Endodermal cell (in vitro differentiated cells): ENCODE results near the gene ZNF827. TPM values are rescaled to one million over a fixed set of nuclear protein-coding genes. Genes with fewer than 3 reads are reported as not detected.

ENCODE experiments used
- DNase-seq: peaks from one replicate; pipeline ENCODE4 v3.0.0-alpha.2; 2017
- H3K27ac ChIP-seq: 2 replicates; pipeline ENCODE4 v1.5.1; 2013; ENCODE audit warnings: mild to moderate bottlenecking, low read depth, low read length, moderate library complexity
- H3K27me3 ChIP-seq: 2 replicates; pipeline ENCODE4 v1.6.1; 2013; ENCODE audit warnings: mild to moderate bottlenecking, low read length, moderate library complexity; ENCODE audit not compliant: insufficient read depth, control insufficient read depth, poor library complexity, severe bottlenecking
- H3K36me3 ChIP-seq: 2 replicates; pipeline ENCODE4 v1.7.0; 2013; ENCODE audit warnings: mild to moderate bottlenecking, low read length, moderate library complexity; ENCODE audit not compliant: control insufficient read depth, insufficient read depth
- H3K4me1 ChIP-seq: one replicate; pipeline ENCODE4 v1.7.0; 2013; ENCODE audit warnings: low read length; ENCODE audit not compliant: control insufficient read depth, insufficient read depth
- H3K4me3 ChIP-seq: 2 replicates; pipeline ENCODE4 v1.5.1; 2013; ENCODE audit warnings: mild to moderate bottlenecking, low read length, moderate library complexity
- H3K9ac ChIP-seq: 2 replicates; pipeline ENCODE4 v1.6.1; 2013; ENCODE audit warnings: mild to moderate bottlenecking, low read length, moderate library complexity; ENCODE audit not compliant: poor library complexity, severe bottlenecking; ENCODE audit errors: extremely low read depth
- H3K9me3 ChIP-seq: 2 replicates; pipeline ENCODE4 v1.6.1; 2013; ENCODE audit warnings: mild to moderate bottlenecking, low read length, moderate library complexity; ENCODE audit not compliant: control insufficient read depth
- H3K27ac Mint-ChIP-seq: 2 replicates; pipeline ENCODE4 v1.8.0; 2020; ENCODE audit warnings: mixed read lengths
- H3K27me3 Mint-ChIP-seq: 2 replicates; pipeline ENCODE4 v1.8.0; 2021; ENCODE audit warnings: mild to moderate bottlenecking, mixed read lengths; ENCODE audit not compliant: insufficient read depth
- H3K36me3 Mint-ChIP-seq: 2 replicates; pipeline ENCODE4 v1.8.0; 2020; ENCODE audit warnings: low read depth, mixed read lengths
- H3K4me1 Mint-ChIP-seq: 2 replicates; pipeline ENCODE4 v1.8.0; 2020; ENCODE audit warnings: mixed read lengths
- H3K4me3 Mint-ChIP-seq: 2 replicates; pipeline ENCODE4 v1.8.0; 2020; ENCODE audit warnings: mild to moderate bottlenecking, moderate library complexity, mixed read lengths
- H3K9me3 Mint-ChIP-seq: 2 replicates; pipeline ENCODE4 v1.8.0; 2020; ENCODE audit warnings: mild to moderate bottlenecking, mixed read lengths
- WGBS, 2 experiments: methylation state at CpG; one replicate each; pipeline versions ENCODE4 v1.1.5 to v1.1.7; 2013; ENCODE audit warnings: missing lambda C conversion rate in 2 of 2, mixed read lengths in 1 of 2; ENCODE audit not compliant: insufficient coverage in 1 of 2, insufficient read length in 1 of 2; 5-methylcytosine and 5-hydroxymethylcytosine counted together
- total RNA-seq, 2 donors: library from RNA; stranded (reverse); fragmentation: NEBNext Ultra II Directional in 1 of 2; extraction: Animal tissue kit (Norgen Biotek cat#: 25700) in 1 of 2; gene quantifications; 2 replicates in 1 of 2; 3 replicates in 1 of 2; pipeline ENCODE4 v1.2.1, GENCODE V29; 2021
- TF ChIP-seq, protein P1 (sequence below): fragments of 200-600 bp; sonication (generic); conservative IDR thresholded peaks from 2 replicates; pipeline ENCODE4 v1.5.0; 2021; ENCODE audit warnings: antibody characterized with exemption, mild to moderate bottlenecking

Gene ZNF827
- total RNA-seq, 2 donors from 2014 or later = 33.0 to 34.9 TPM

DNA sequence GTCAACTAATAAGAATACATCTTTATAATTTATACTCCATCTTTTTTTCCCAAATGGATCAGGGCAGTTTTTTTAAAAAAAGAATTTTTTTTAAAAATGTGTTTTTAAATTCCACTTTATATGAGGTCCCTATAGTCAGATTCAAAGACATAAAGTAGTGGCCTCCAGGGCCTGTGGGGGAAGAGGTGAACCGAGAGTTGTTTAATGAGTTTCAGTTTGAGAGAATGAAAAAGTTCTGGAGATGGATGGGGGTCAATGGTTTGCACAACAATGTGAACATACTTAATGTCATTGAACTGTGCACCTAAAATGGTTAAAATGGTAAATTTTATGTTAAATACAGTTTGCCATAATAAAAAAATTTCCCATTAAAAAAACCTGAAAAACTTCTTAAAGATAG lies 53.8 kb downstream of the ZNF827 start:
- Histone ChIP-seq H3K27ac (no peak overlapping the region), H3K9me3 (no peaks in the 10 kb centered on the region), H3K4me1 (no peaks in the 10 kb centered on the region), H3K36me3 (peaks cover 71% of the 10 kb centered on the region), H3K4me3 (no peak overlapping the region), H3K27me3 (no peaks in the 10 kb centered on the region), H3K9ac (no peak overlapping the region)
- Mint-ChIP-seq H3K27ac (no peak overlapping the region), H3K4me1 (peaks cover 36% of the 10 kb centered on the region), H3K9me3 (no peaks in the 10 kb centered on the region), H3K4me3 (no peak overlapping the region), H3K27me3 (no peaks in the 10 kb centered on the region), H3K36me3 (peaks cover 35% of the 10 kb centered on the region)
- TF ChIP-seq, protein P1, sequence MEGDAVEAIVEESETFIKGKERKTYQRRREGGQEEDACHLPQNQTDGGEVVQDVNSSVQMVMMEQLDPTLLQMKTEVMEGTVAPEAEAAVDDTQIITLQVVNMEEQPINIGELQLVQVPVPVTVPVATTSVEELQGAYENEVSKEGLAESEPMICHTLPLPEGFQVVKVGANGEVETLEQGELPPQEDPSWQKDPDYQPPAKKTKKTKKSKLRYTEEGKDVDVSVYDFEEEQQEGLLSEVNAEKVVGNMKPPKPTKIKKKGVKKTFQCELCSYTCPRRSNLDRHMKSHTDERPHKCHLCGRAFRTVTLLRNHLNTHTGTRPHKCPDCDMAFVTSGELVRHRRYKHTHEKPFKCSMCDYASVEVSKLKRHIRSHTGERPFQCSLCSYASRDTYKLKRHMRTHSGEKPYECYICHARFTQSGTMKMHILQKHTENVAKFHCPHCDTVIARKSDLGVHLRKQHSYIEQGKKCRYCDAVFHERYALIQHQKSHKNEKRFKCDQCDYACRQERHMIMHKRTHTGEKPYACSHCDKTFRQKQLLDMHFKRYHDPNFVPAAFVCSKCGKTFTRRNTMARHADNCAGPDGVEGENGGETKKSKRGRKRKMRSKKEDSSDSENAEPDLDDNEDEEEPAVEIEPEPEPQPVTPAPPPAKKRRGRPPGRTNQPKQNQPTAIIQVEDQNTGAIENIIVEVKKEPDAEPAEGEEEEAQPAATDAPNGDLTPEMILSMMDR = no peak
- no peak for DNase-seq
- WGBS, 2 experiments = 98 to 100% methylated on average over 1 of the region's 1 CpG

DNA sequence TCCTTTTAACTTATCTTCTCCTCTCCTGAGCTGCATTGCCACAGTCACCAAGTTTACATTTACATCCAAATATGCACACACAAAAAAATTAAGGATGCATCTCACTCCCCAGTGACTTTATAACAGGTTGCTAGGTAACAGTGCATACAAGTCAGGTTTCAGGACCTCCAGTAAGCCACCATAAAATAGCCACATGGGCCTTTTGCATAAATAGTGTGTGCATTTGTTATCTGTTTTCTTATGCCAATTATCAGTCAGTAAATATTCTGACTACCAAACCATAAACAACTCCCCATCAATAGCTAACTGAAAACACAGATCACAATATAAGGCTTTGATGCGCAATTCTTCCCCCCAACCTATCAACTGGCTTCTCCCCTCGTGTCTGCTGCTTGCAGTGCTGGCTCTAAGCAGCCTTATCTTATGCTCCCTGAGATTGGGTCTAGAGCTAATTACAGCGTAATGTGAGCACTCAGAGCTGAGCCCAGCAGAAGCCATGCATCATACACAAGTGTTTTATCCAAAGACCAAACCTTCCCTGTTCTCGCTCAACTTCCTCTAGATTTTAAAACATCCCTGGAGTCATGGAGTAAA lies 55.4 kb downstream of the ZNF827 start:
- H3K36me3 ChIP-seq = peaks cover 59% of the 10 kb centered on the region
- no peak for DNase-seq
- H3K9ac ChIP-seq = no peak overlapping the region
- Mint-ChIP-seq H3K4me3 (no peak overlapping the region), H3K27me3 (no peaks in the 10 kb centered on the region), H3K36me3 (peaks cover 39% of the 10 kb centered on the region), H3K9me3 (no peaks in the 10 kb centered on the region), H3K4me1 (peaks cover 34% of the 10 kb centered on the region), H3K27ac (no peak overlapping the region)
- H3K9me3 ChIP-seq = no peaks in the 10 kb centered on the region
- TF ChIP-seq, protein P1 = no peak
- no peak overlapping the region for H3K4me3 ChIP-seq
- no peak overlapping the region for H3K27ac ChIP-seq
- H3K4me1 ChIP-seq = no peaks in the 10 kb centered on the region
- no peaks in the 10 kb centered on the region for H3K27me3 ChIP-seq
- WGBS, 2 experiments = 75 to 87% methylated on average over 2 to 4 of the region's 4 CpGs

DNA sequence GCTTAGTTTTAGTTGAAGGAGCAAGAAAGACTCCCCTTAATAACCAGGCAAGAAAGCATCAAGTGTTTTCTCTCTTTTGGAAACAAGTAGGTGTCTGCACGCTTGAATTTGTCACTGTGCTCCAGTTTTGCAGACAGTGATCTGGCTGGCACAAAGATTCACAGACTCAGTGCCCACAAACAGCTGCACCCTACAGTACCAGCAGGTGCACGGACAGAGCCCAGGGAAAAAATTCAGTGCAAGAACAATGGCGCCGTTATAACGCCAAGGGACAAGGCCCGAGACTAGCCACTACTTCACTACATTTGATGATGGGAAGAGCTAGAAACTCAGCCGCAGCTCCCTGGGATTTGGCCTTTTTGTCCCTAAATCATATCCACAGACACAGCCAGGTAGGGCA lies 56.0 kb downstream of the ZNF827 start:
- H3K27me3 Mint-ChIP-seq = no peaks in the 10 kb centered on the region
- H3K4me3 Mint-ChIP-seq = no peak overlapping the region
- no peak overlapping the region for H3K27ac ChIP-seq
- no peak overlapping the region for H3K9ac ChIP-seq
- TF ChIP-seq, protein P1 = no peak
- H3K9me3 ChIP-seq = no peaks in the 10 kb centered on the region
- no peak overlapping the region for H3K4me3 ChIP-seq
- H3K36me3 ChIP-seq = peaks cover 58% of the 10 kb centered on the region
- no peak for DNase-seq
- peaks cover 41% of the 10 kb centered on the region for H3K36me3 Mint-ChIP-seq
- WGBS, 2 experiments = 90% methylated on average over 7 of the region's 7 CpGs; no CpG with 5 or more reads in 1 of the 2 experiments
- H3K4me1 Mint-ChIP-seq = peaks cover 28% of the 10 kb centered on the region
- H3K4me1 ChIP-seq = no peaks in the 10 kb centered on the region
- H3K27ac Mint-ChIP-seq = no peak overlapping the region
- no peaks in the 10 kb centered on the region for H3K9me3 Mint-ChIP-seq
- no peaks in the 10 kb centered on the region for H3K27me3 ChIP-seq
